Tibial artery (tissue), 4 donors: ENCODE measurements around the gene MORC4.

Experiments used
- DNase-seq, 2 donors: peaks; one replicate each; pipeline ENCODE4 v3.0.0-alpha.2; 2019
- H3K27ac ChIP-seq, 2 donors: fragments of 200-600 bp; sonication (generic) in 1 of 2; 1 replicate in 1 of 2; 2 replicates in 1 of 2; pipeline ENCODE4 v1.5.1; 2018 to 2019; ENCODE audit warnings: mild to moderate bottlenecking in 1 of 2
- H3K27me3 ChIP-seq, 2 donors: fragments of 200-600 bp; sonication (generic) in 1 of 2; one replicate each; pipeline versions ENCODE4 v1.5.1 to v1.6.0; 2016 to 2019
- H3K36me3 ChIP-seq, 3 donors: fragments of 200-600 bp; sonication (generic) in 2 of 3; one replicate each; pipeline ENCODE4 v1.5.1; 2016 to 2019; ENCODE audit warnings: mild to moderate bottlenecking in 2 of 3
- H3K4me1 ChIP-seq, 4 donors: fragments of 200-600 bp; sonication (generic) in 2 of 4; 1 replicate in 3 of 4; 2 replicates in 1 of 4; pipeline ENCODE4 v1.5.1; 2016 to 2019
- H3K4me3 ChIP-seq, 2 donors: fragments of 200-600 bp; sonication (generic) in 1 of 2; 1 replicate in 1 of 2; 2 replicates in 1 of 2; pipeline ENCODE4 v1.5.1; 2018 to 2019; ENCODE audit warnings: mild to moderate bottlenecking in 2 of 2
- H3K9me3 ChIP-seq, 3 donors: fragments of 200-600 bp; sonication (generic) in 1 of 3; one replicate each; pipeline ENCODE4 v1.5.1; 2016 to 2019
- CTCF ChIP-seq, 2 experiments: fragments of 200-600 bp in 1 of 2; fragments of 450-650 bp in 1 of 2; IDR thresholded peaks; one replicate each; pipeline ENCODE4 v1.5.1; 2017 to 2019; ENCODE audit warnings: antibody characterized with exemption in 2 of 2, mild to moderate bottlenecking in 1 of 2, moderate library complexity in 1 of 2
- intact Hi-C: fragments of 100-400 bp; cut with DNase I; formaldehyde crosslinking; loops from one replicate; pipeline ENCODE4 v1.15.0; 2023; ENCODE audit warnings: low total_unique reads

The MORC4 gene

GRCh38 chrX:107000013-107000515, at the start of gene MORC4:
MORC4 (minus strand) TSS chrX:107000212; CDS start chrX:106999969, 243 bp downstream.
- intact Hi-C loops = no loop called here
- TF ChIP-seq CTCF (IDR thresholded peaks at IDR 0.05) = no peak
- no peaks in the 10 kb centered on the region for H3K36me3 ChIP-seq
- H3K9me3 ChIP-seq = no peaks in the 10 kb centered on the region
- peaks cover 0 to 5% (median 0%) of the 10 kb centered on the region in 4 donors for H3K4me1 ChIP-seq
- H3K27me3 ChIP-seq = no peaks in the 10 kb centered on the region
- peak within 1 kb of the TSS; percentile 79 to 82 for H3K27ac ChIP-seq
- H3K4me3 ChIP-seq = peak within 1 kb of the TSS; percentile 64 to 73
- DNase-seq = peak; percentile 77 to 87

- peaks cover 0 to 13% (median 0%) of the 10 kb centered on the region in 3 donors for H3K9me3 ChIP-seq
- DNase-seq = no peak
- no peak for TF ChIP-seq CTCF (IDR thresholded peaks at IDR 0.05)
- H3K27ac ChIP-seq = no peak overlapping the region
- intact Hi-C loops = no loop called here
- H3K36me3 ChIP-seq = no peaks in the 10 kb centered on the region
- no peaks in the 10 kb centered on the region for H3K4me1 ChIP-seq
- no peaks in the 10 kb centered on the region for H3K27me3 ChIP-seq
- no peak overlapping the region for H3K4me3 ChIP-seq
These were observed 47.6 kb upstream of the MORC4 start for GRCh38 chrX:107047622-107048021.

DNA sequence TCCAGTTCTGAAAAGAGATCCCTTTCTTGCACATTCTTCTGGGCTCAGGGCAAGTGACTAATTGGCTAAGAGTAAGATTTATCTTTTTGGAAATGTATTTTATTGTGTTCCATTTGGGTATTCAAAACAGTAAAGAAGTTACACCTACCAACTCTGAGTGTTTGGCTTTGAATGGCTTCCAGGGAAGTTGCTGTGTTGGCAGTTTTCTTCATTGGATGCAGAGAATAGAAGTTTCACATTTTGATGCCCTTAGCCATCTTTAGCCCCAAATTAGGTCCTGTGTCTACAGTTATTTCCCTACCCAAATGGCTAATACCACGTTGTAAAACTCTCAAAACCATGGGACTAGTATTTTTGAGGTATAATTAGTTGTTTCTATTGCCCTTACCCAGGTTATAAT, 29.7 kb upstream of the MORC4 start:
- no peaks in the 10 kb centered on the region for H3K4me1 ChIP-seq
- intact Hi-C loops = no loop called here
- H3K27ac ChIP-seq = no peak overlapping the region
- no peak overlapping the region for H3K4me3 ChIP-seq
- H3K36me3 ChIP-seq = no peaks in the 10 kb centered on the region
- no peaks in the 10 kb centered on the region for H3K27me3 ChIP-seq
- no peak for DNase-seq
- no peaks in the 10 kb centered on the region for H3K9me3 ChIP-seq
- TF ChIP-seq CTCF (IDR thresholded peaks at IDR 0.05) = no peak

DNA sequence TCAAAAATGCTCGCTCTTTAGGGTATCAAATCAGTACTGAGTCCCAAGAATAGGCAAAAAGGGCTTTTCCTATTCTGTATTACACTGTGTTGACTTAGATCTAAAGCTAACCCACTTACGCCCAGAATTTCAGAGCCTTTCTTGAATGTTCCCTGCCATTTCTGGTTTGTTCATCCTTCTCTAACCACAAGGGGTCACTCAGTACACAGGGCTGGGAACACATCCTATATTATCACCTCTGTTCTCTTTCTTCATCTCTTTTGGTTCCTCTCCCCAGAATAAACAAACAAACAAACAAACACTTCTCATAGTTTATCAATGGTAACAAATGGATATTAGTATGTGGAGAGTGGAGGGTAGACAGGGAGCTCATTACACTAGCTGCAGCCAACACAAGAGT, 25.5 kb upstream of the MORC4 start:
- no peaks in the 10 kb centered on the region for H3K9me3 ChIP-seq
- H3K27me3 ChIP-seq = no peaks in the 10 kb centered on the region
- intact Hi-C loops = no loop called here
- H3K4me3 ChIP-seq = no peak overlapping the region
- no peaks in the 10 kb centered on the region for H3K36me3 ChIP-seq
- TF ChIP-seq CTCF (IDR thresholded peaks at IDR 0.05) = peak in 1 of 2 experiments; percentile 29
- no peak overlapping the region for H3K27ac ChIP-seq
- no peaks in the 10 kb centered on the region for H3K4me1 ChIP-seq
- no peak for DNase-seq

DNA sequence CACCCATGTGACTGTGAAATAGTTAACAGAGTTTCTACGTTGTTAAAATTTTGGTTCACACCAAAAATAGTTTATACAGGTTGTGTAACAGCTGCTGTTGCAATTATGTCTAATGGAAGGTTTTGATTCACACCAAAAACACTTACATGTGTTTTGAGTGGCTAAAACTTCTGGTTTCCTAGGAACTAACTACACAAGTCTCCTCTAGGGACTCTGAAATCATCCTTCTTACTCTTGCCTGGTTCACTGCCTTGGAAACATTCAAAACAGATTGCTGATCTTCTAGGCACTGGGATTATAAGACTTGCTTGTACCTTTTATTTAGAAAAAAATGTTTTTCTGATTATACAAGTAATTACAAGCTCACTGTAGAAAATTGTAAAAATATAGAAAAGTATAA, 14.9 kb upstream of the MORC4 start:
- intact Hi-C loops = no loop called here
- H3K9me3 ChIP-seq = no peaks in the 10 kb centered on the region
- no peak for TF ChIP-seq CTCF (IDR thresholded peaks at IDR 0.05)
- no peak for DNase-seq
- H3K27me3 ChIP-seq = no peaks in the 10 kb centered on the region
- no peak overlapping the region for H3K27ac ChIP-seq
- no peak overlapping the region for H3K4me3 ChIP-seq
- no peaks in the 10 kb centered on the region for H3K4me1 ChIP-seq
- no peaks in the 10 kb centered on the region for H3K36me3 ChIP-seq

DNA sequence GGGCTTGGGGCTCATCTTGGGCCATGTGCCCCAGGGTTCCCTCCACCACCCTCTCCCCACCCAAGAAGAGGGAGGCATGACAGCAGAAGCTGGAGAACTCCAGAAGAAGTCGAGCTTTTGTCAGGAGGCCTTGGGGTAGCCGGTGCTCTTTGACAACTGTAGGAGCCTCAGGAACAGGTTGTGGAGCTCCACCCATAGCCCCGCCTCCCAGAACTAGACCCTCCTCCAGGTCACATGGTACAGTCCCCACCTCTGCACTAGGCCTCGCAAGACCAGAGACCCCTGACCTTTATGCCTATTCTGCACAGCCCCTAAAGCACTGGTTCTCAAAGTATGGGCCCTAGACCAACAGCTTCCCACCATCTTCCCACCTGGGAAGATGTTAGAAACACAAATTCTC, 8.0 kb upstream of the MORC4 start:
- no peak for TF ChIP-seq CTCF (IDR thresholded peaks at IDR 0.05)
- DNase-seq = no peak
- H3K9me3 ChIP-seq = no peaks in the 10 kb centered on the region

More for the DNA sequence above, 8.0 kb upstream of the MORC4 start:
- Histone ChIP-seq H3K4me3 (no peak overlapping the region), H3K27me3 (no peaks in the 10 kb centered on the region), H3K36me3 (no peaks in the 10 kb centered on the region), H3K4me1 (no peaks in the 10 kb centered on the region), H3K27ac (no peak overlapping the region)
- intact Hi-C loops = no loop called here
